ENCODE data around the gene TMEM47.

The TMEM47 gene

GRCh38 chrX:34584781-34585180 is 72.3 kb downstream of the TMEM47 start:
- DNase-seq = no peak

GRCh38 chrX:34580069-34580468 is 77.0 kb downstream of the TMEM47 start:
- no peak for DNase-seq

- DNase-seq = no peak
These were observed 78.8 kb downstream of the TMEM47 start for GRCh38 chrX:34578237-34578636.
